ENCODE measurements around the gene CAT.

CAT gene

DNA sequence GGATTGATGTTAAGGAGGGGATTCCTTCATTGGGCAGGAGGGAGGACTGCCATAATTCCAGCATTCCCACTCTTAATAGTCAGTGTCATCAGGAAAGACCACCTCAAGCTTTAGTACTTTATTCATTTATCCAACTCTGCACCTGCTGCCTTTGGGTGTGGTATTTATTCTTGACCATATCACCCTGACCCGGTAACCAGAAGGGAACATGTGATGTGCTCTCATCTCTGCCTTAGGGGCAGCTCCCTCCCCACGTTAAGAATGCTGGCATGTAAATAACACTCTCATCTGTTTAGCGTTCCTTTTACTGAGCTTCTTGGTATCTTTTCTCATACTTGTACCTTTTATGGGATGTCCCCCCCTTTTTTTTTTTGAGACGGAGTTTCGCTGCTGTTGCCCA, 7.7 kb downstream of the CAT start:
- no peaks in the 10 kb centered on the region for H3K9me3 ChIP-seq (ENCODE audit: insufficient read depth, low read depth, low read length)
- no peaks in the 10 kb centered on the region for H3K27me3 ChIP-seq (ENCODE audit: insufficient read depth, low read length)
- H3K4me1 ChIP-seq (ENCODE audit: insufficient read depth, low read length): no peaks in the 10 kb centered on the region
- H3K27ac ChIP-seq (ENCODE audit: low read length): no peak overlapping the region
- H3K4me3 ChIP-seq (ENCODE audit: low read length): no peak overlapping the region
- no peaks in the 10 kb centered on the region; the same call in 1 of the 2 replicates for H3K36me3 ChIP-seq (ENCODE audit: insufficient read depth, low read depth, low read length)
- H3K9ac ChIP-seq (ENCODE audit: low read depth, low read length): no peak overlapping the region

DNA sequence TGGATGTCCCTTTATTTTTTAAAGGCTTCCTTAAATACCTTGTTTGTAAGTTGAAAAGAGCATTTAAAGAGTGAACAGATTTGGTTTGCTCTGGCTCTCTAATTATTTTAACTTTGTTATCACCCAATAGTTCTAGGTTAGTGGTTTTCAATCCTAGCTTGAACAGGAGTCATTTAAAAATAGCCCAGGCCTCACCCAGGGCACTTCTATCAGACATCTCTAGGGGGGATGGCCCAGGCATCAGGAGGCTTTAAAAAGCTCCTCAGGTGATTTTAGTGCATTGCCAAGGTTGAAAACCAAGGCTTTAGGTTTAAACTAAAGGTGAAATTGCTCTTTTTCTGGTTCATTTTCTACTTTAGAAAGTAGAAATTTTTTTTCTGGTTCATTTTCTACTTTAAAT, 8.3 kb downstream of the CAT start:
- Histone ChIP-seq H3K36me3 (ENCODE audit: insufficient read depth, low read depth, low read length) (no peaks in the 10 kb centered on the region; the same call in 1 of the 2 replicates), H3K4me1 (ENCODE audit: insufficient read depth, low read length) (no peaks in the 10 kb centered on the region), H3K27ac (ENCODE audit: low read length) (no peak overlapping the region), H3K9me3 (ENCODE audit: insufficient read depth, low read depth, low read length) (no peaks in the 10 kb centered on the region), H3K4me3 (ENCODE audit: low read length) (no peak overlapping the region), H3K9ac (ENCODE audit: low read depth, low read length) (no peak overlapping the region), H3K27me3 (ENCODE audit: insufficient read depth, low read length) (no peaks in the 10 kb centered on the region)

DNA sequence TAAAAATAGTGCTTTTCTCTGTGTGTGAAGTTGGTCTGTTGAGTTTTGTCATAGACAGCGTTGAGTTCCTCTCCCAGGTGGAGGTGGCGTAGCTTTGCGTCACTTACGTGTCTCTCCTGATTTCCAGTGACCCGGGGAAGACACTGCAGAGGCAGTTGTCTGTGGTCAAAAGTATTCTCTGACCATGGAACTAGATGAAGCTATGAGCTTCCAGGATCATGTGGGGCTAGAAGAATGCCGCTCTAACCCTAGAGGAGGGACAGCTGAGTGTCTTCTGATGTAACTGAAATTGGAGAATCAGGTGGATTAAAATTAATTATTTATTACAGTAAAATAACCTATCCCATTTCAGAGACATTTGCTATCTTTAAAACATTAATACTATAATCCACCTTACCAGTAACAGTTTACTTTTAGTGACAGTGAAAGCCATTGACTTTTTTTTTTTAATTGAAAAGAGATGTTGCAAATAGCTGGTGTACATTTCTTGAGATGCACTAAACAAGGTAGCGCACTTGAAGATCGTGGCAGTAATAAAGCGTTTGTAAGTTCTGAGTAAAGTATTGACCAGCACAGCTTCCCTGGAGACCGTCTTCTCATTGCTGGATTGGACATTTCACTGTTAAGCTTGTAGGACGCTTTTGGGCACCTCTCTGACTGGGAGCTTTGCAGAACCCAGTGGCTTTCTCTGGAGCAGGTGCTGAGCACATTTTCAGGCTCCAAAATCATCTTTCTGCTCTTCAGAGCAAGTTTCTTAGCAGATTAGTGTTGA, 9.7 kb downstream of the CAT start:
- H3K27me3 ChIP-seq (ENCODE audit: insufficient read depth, low read length): no peaks in the 10 kb centered on the region
- no peaks in the 10 kb centered on the region for H3K9me3 ChIP-seq (ENCODE audit: insufficient read depth, low read depth, low read length)
- H3K27ac ChIP-seq (ENCODE audit: low read length): no peak overlapping the region
- H3K36me3 ChIP-seq (ENCODE audit: insufficient read depth, low read depth, low read length): no peaks in the 10 kb centered on the region; the same call in 1 of the 2 replicates
- H3K4me3 ChIP-seq (ENCODE audit: low read length): no peak overlapping the region
- H3K4me1 ChIP-seq (ENCODE audit: insufficient read depth, low read length): no peaks in the 10 kb centered on the region
- H3K9ac ChIP-seq (ENCODE audit: low read depth, low read length): no peak overlapping the region

DNA sequence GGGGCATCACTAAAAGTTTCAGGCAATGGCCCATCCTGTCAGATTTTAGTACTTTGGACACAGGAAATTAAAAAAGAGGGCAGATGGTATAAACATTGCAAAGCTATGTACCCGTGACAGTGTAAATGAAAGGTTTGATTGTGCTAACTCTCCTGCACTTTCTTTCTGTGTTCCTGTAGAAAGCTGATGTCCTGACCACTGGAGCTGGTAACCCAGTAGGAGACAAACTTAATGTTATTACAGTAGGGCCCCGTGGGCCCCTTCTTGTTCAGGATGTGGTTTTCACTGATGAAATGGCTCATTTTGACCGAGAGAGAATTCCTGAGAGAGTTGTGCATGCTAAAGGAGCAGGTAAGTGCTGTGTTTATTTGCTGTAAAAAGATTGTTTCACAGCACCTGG, 10.3 kb downstream of the CAT start:
- Histone ChIP-seq H3K4me3 (ENCODE audit: low read length) (no peak overlapping the region), H3K36me3 (ENCODE audit: insufficient read depth, low read depth, low read length) (no peaks in the 10 kb centered on the region; the same call in 1 of the 2 replicates), H3K9ac (ENCODE audit: low read depth, low read length) (no peak overlapping the region), H3K27ac (ENCODE audit: low read length) (no peak overlapping the region), H3K4me1 (ENCODE audit: insufficient read depth, low read length) (no peaks in the 10 kb centered on the region), H3K27me3 (ENCODE audit: insufficient read depth, low read length) (no peaks in the 10 kb centered on the region), H3K9me3 (ENCODE audit: insufficient read depth, low read depth, low read length) (no peaks in the 10 kb centered on the region)

DNA sequence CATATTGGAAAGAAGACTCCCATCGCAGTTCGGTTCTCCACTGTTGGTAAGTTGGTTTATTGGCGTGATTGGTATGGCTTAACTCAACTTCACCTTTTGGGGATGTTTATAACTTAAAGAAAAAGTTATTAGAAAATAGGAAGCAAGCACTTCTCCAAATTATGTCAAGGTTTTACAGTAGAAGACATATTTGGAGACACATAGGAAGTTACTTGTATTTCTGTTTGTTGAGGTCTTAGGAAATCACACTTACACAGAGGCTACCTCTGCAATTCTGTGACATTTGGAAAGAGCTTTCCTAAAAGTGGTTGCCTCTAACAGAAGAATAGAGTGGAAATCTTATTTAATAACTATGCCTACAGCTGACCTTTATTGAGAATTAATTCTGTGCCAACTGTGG, 12.3 kb downstream of the CAT start:
- Histone ChIP-seq H3K27me3 (ENCODE audit: insufficient read depth, low read length) (no peaks in the 10 kb centered on the region), H3K9ac (ENCODE audit: low read depth, low read length) (no peak overlapping the region), H3K4me1 (ENCODE audit: insufficient read depth, low read length) (no peaks in the 10 kb centered on the region), H3K9me3 (ENCODE audit: insufficient read depth, low read depth, low read length) (no peaks in the 10 kb centered on the region), H3K27ac (ENCODE audit: low read length) (no peak overlapping the region), H3K36me3 (ENCODE audit: insufficient read depth, low read depth, low read length) (no peaks in the 10 kb centered on the region; the same call in 1 of the 2 replicates), H3K4me3 (ENCODE audit: low read length) (no peak overlapping the region)

DNA sequence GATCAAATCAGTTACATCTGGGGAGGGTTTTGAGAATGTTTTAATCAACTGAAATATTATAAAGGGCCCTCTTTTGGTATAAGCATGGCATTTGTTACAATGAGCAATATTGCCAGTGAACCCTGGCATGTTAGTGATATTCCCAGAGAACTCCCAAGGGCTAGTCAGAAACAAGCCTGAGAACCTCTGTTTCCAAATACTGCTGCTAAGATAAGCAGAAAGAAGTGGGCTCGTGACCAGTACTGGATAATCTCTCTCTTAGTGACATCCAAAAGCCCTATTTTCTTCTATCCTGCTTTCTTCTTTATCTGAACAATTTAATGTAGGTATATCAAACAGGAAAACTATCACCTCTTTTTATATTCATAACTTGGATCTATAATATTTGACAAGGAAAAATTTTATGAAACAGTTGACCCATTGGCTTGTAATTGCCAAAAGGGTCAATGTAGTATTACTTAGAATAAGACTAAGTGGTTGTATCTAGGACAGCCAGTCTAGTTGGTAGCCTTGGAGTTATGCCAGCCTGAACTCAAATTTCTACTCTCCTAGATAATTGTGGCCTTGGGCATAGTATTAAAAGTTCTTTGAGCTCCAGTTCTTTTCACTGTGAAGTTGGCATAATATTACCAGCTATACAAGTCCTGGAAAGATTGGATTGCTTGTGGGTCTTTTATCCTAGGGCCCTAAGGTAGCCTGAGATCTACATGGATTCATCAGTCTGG, 15.7 kb downstream of the CAT start:
- Histone ChIP-seq H3K9me3 (ENCODE audit: insufficient read depth, low read depth, low read length) (no peaks in the 10 kb centered on the region), H3K27me3 (ENCODE audit: insufficient read depth, low read length) (no peaks in the 10 kb centered on the region), H3K36me3 (ENCODE audit: insufficient read depth, low read depth, low read length) (no peaks in the 10 kb centered on the region; the same call in 1 of the 2 replicates), H3K27ac (ENCODE audit: low read length) (no peak overlapping the region), H3K4me1 (ENCODE audit: insufficient read depth, low read length) (no peaks in the 10 kb centered on the region), H3K9ac (ENCODE audit: low read depth, low read length) (no peak overlapping the region), H3K4me3 (ENCODE audit: low read length) (no peak overlapping the region)

DNA sequence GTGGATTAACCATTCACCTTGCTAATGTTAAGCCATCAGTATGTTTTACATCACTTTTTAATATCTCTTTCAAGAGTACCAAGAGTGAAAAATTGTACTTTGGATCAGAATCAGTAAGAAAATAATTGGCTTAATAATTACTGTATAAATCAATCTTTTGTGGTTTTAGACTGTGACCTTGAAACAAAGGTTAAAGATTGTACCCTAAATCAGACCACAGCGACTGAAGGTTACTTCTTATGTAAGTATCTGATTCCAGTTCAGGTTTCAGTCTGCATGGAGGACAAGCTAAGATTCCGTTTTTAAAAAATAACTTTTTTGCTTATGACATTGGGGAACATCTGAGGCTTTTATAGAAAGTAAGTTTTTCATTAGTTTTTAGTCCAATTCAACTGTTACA, 18.9 kb downstream of the CAT start:
- H3K27ac ChIP-seq (ENCODE audit: low read length): no peak overlapping the region
- no peaks in the 10 kb centered on the region for H3K27me3 ChIP-seq (ENCODE audit: insufficient read depth, low read length)
- no peak overlapping the region for H3K9ac ChIP-seq (ENCODE audit: low read depth, low read length)
- H3K4me1 ChIP-seq (ENCODE audit: insufficient read depth, low read length): no peaks in the 10 kb centered on the region
- no peak overlapping the region for H3K4me3 ChIP-seq (ENCODE audit: low read length)
- no peaks in the 10 kb centered on the region; the same call in 1 of the 2 replicates for H3K36me3 ChIP-seq (ENCODE audit: insufficient read depth, low read depth, low read length)
- H3K9me3 ChIP-seq (ENCODE audit: insufficient read depth, low read depth, low read length): no peaks in the 10 kb centered on the region

DNA sequence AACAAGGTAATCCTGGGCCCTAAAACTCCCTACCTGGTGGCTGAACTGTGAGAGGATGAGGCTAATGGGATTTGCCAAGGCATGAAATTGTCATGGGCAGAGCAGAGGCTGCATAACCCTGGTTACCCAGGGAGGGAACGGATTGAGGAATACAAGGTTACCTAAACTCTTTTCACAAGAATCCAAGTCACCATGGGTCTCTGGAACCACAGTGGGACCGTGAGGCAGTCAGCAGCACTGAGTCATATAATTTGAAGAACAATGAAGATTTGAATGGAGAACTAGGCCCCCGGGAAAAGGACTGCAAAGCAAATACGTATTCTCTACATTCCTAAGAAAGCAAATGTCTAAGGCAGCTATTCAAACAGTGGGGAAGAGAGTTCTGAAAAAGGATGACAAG, 19.8 kb downstream of the CAT start:
- no peaks in the 10 kb centered on the region for H3K4me1 ChIP-seq (ENCODE audit: insufficient read depth, low read length)
- no peak overlapping the region for H3K9ac ChIP-seq (ENCODE audit: low read depth, low read length)
- no peaks in the 10 kb centered on the region for H3K27me3 ChIP-seq (ENCODE audit: insufficient read depth, low read length)
- H3K27ac ChIP-seq (ENCODE audit: low read length): no peak overlapping the region
- H3K9me3 ChIP-seq (ENCODE audit: insufficient read depth, low read depth, low read length): no peaks in the 10 kb centered on the region
- no peak overlapping the region for H3K4me3 ChIP-seq (ENCODE audit: low read length)
- no peaks in the 10 kb centered on the region; the same call in 1 of the 2 replicates for H3K36me3 ChIP-seq (ENCODE audit: insufficient read depth, low read depth, low read length)

DNA sequence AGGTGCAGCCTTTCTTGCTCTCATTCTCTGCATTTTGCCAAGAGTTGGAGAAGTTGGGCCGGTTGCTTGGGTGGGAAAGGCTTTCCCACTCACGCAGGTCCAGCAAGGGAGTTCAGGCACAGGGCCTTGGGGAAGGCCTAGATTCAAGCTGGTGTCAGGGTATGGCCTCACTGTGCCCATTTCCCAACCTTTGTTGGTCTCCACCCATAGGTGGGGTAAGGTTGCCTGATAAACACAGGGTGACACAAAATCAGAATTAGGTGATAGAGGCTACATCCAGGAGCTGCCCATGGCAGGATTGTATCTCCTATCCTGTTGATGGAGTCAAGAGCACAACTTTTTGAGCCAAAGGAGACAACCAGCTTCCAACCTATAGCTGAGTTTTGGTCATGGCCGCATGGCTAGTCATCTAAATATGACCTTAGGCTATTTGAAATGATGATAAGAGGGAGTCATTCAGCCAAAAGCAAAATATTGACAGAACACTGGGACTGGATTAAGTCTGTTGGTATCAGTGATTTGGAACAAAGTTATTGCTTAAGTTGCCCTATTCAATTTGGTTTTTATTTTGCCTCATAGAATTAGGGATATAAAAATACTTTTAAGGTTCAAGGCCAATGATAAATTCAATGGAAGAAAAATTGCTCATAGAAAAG, 20.9 kb downstream of the CAT start:
- Histone ChIP-seq H3K36me3 (ENCODE audit: insufficient read depth, low read depth, low read length) (no peaks in the 10 kb centered on the region; the same call in 1 of the 2 replicates), H3K27me3 (ENCODE audit: insufficient read depth, low read length) (no peaks in the 10 kb centered on the region), H3K9ac (ENCODE audit: low read depth, low read length) (no peak overlapping the region), H3K4me3 (ENCODE audit: low read length) (no peak overlapping the region), H3K9me3 (ENCODE audit: insufficient read depth, low read depth, low read length) (no peaks in the 10 kb centered on the region), H3K27ac (ENCODE audit: low read length) (no peak overlapping the region), H3K4me1 (ENCODE audit: insufficient read depth, low read length) (no peaks in the 10 kb centered on the region)

DNA sequence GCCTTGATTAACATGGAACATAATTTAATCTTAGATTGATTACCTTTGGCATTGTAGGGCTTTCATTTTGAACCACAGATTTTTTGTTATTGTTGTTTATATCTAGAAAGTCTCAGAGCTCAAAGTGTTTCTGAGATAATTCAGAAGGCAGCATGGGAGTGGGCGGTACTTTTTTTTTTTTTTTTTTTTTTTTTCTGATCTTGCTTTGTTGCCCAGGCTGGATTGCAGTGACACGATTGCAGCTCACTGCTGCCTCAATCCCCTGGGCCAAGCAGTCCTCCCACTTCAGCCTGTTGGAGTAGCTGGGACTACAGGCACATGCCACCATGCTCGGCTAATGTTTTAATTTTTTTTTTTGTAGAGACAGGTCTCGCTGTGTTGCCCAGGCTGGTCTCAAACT, 21.5 kb downstream of the CAT start:
- Histone ChIP-seq H3K9me3 (ENCODE audit: insufficient read depth, low read depth, low read length) (no peaks in the 10 kb centered on the region), H3K9ac (ENCODE audit: low read depth, low read length) (no peak overlapping the region), H3K4me3 (ENCODE audit: low read length) (no peak overlapping the region), H3K4me1 (ENCODE audit: insufficient read depth, low read length) (no peaks in the 10 kb centered on the region), H3K36me3 (ENCODE audit: insufficient read depth, low read depth, low read length) (no peaks in the 10 kb centered on the region; the same call in 1 of the 2 replicates), H3K27ac (ENCODE audit: low read length) (no peak overlapping the region), H3K27me3 (ENCODE audit: insufficient read depth, low read length) (no peaks in the 10 kb centered on the region)

DNA sequence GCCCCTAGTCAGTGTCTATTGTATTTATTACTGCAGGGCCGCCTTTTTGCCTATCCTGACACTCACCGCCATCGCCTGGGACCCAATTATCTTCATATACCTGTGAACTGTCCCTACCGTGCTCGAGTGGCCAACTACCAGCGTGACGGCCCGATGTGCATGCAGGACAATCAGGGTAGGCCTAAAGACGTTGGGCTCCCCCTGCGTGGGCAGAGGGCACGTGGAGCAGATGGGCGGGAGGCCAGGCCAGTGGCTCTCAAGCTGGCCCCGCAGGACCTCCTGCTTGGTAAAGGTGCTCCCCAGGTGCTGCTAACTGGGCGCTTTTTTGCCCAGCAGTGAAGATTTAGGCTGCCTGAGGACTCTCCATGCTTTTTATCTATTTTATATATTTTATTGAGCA, 22.5 kb downstream of the CAT start:
- H3K9ac ChIP-seq (ENCODE audit: low read depth, low read length): no peak overlapping the region
- H3K4me3 ChIP-seq (ENCODE audit: low read length): no peak overlapping the region
- H3K9me3 ChIP-seq (ENCODE audit: insufficient read depth, low read depth, low read length): peaks cover 5% of the 10 kb centered on the region; the same call in 1 of the 2 replicates
- no peak overlapping the region for H3K27ac ChIP-seq (ENCODE audit: low read length)
- H3K36me3 ChIP-seq (ENCODE audit: insufficient read depth, low read depth, low read length): no peaks in the 10 kb centered on the region; the same call in 1 of the 2 replicates
- H3K4me1 ChIP-seq (ENCODE audit: insufficient read depth, low read length): no peaks in the 10 kb centered on the region
- no peaks in the 10 kb centered on the region for H3K27me3 ChIP-seq (ENCODE audit: insufficient read depth, low read length)
